T-helper 2 cell treated with Interferon-gamma antibody and Interleukin-4, amounts not matched to agents 5 μg/mL and 100 μg/mL, for 36 hours (primary cell): ENCODE data around the gene DCTN2.
"Not testable (repeated sequence)": the region's sequence is repeated elsewhere in the genome, so short reads cannot be mapped to it uniquely, and the experiment has no call there.

Experiments
- DNase-seq: peaks from one replicate; pipeline ENCODE4 v3.0.0; 2021; ENCODE audit warnings: low spot score
- H3K27ac Mint-ChIP-seq: one replicate; pipeline ENCODE4 v1.8.0; 2021; ENCODE audit warnings: mild to moderate bottlenecking, mixed read lengths
- H3K27me3 Mint-ChIP-seq: one replicate; pipeline ENCODE4 v1.8.0; 2021; ENCODE audit warnings: low read depth, mixed read lengths
- H3K36me3 Mint-ChIP-seq: one replicate; pipeline ENCODE4 v1.8.0; 2021; ENCODE audit warnings: low read depth, mixed read lengths
- H3K4me1 Mint-ChIP-seq: one replicate; pipeline ENCODE4 v1.8.0; 2021; ENCODE audit warnings: low read depth, mixed read lengths
- H3K4me3 Mint-ChIP-seq: one replicate; pipeline ENCODE4 v1.8.0; 2022; ENCODE audit warnings: mild to moderate bottlenecking, moderate library complexity, mixed read lengths
- H3K9me3 Mint-ChIP-seq: one replicate; pipeline ENCODE4 v1.8.0; 2021; ENCODE audit warnings: mixed read lengths

The DCTN2 gene

DNA sequence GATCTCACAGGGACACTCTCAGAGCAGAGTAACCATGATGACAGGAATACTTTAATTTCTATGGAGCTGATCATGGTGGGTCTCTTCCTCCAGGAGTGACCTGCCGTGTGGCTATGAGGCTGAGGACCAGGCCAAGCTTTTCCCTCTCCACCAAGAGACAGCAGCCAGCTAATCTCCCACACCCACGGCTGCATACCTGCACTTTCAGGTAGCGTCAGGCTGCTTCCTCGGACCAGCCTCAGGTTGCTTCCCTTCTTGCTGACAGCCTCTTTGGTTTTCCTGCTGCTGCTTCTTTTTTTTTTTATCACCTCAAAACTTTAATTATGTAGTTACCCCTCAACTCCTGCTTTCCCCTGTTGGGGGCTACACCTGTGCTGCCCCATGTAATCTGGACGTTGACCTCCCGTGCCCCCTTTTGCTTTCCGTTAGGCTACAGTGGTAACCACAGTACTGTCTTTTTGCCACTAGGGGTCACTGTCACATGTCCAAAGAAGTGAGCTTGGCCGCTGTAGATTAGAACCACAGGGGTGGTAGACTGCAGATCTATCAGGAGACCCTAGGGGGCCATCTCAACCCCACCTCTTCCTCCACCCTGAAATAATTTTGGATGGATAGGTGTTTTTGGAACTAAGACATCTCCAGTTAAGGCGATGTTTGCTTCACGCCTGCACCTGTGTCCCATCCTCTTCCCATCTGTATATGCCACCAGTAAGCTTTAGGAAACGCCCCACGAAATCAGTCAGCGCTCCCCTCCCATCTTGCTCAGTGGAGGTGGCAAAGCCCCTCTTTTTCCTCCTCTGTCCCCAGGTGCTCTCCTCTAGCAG, 36.2 kb upstream of the DCTN2 start:
- H3K36me3 Mint-ChIP-seq: no peaks in the 10 kb centered on the region
- H3K4me1 Mint-ChIP-seq: peaks cover 4% of the 10 kb centered on the region
- no peaks in the 10 kb centered on the region for H3K27me3 Mint-ChIP-seq
- H3K4me3 Mint-ChIP-seq: no peak overlapping the region
- H3K9me3 Mint-ChIP-seq: no peaks in the 10 kb centered on the region
- DNase-seq: peak; percentile 63
- no peak overlapping the region for H3K27ac Mint-ChIP-seq

DNA sequence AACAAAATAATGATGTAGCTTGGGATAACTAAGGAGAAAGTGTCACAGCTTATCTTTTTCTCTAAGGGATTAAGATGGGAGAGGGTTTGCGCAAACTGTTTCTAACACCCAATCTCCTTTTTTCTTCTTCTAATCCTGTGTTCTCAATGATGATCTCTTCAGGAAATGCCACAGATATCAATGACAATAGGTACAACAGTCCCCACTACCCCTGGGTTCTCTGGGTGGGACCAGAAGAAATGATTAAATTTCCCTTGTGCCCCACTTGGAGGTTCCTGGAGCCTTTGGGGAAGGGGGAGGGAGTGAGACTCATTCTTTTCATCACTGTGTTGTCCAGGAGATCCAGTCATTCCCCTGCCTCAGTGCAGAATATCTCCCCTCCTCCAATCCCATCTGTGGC, 35.4 kb upstream of the DCTN2 start:
- Mint-ChIP-seq H3K36me3 (no peaks in the 10 kb centered on the region), H3K4me3 (no peak overlapping the region), H3K9me3 (no peaks in the 10 kb centered on the region), H3K4me1 (peaks cover 4% of the 10 kb centered on the region), H3K27ac (no peak overlapping the region), H3K27me3 (no peaks in the 10 kb centered on the region)
- DNase-seq: no peak

DNA sequence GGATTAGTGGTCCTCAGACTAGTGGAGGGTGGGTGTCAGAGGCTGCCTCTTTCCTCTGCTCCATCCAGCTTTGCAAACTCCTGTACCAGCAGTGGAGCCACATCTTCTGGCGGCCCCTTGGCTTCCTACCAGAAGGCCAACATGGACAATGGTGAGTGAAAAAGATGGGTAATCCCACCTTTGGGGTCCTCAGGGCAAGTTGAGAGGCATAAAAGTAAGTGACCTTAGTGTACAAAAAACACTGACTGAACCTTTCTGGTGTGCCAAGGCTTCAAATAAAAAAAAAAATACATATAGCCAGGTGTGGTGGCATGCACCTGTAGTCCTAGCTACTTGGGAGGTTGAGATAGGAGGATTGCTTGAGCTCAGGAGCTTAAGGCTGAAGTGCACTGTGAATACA, 34.8 kb upstream of the DCTN2 start:
- no peak for DNase-seq
- Mint-ChIP-seq H3K36me3 (no peaks in the 10 kb centered on the region), H3K4me3 (no peak overlapping the region), H3K4me1 (peaks cover 4% of the 10 kb centered on the region), H3K9me3 (no peaks in the 10 kb centered on the region), H3K27ac (no peak overlapping the region), H3K27me3 (no peaks in the 10 kb centered on the region)

DNA sequence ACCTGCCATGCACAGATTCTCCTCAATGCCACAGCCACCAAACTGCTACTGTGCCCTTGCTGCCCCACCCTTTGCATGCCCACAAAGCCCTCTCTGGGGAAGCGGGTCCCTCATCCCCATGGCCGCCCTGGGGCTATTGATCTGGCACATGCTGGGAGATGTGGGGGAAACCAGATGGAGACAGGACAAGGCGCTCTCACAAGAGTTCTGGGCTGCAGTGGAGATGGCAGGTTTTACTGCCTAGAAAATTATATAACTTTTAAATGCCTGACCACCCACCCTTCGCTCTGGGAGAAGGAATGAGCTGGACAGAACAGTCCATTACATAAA, 33.4 kb upstream of the DCTN2 start:
- Mint-ChIP-seq H3K36me3 (no peaks in the 10 kb centered on the region), H3K4me3 (no peak overlapping the region), H3K27me3 (no peaks in the 10 kb centered on the region), H3K27ac (no peak overlapping the region), H3K9me3 (no peaks in the 10 kb centered on the region), H3K4me1 (peaks cover 4% of the 10 kb centered on the region)
- DNase-seq: no peak

DNA sequence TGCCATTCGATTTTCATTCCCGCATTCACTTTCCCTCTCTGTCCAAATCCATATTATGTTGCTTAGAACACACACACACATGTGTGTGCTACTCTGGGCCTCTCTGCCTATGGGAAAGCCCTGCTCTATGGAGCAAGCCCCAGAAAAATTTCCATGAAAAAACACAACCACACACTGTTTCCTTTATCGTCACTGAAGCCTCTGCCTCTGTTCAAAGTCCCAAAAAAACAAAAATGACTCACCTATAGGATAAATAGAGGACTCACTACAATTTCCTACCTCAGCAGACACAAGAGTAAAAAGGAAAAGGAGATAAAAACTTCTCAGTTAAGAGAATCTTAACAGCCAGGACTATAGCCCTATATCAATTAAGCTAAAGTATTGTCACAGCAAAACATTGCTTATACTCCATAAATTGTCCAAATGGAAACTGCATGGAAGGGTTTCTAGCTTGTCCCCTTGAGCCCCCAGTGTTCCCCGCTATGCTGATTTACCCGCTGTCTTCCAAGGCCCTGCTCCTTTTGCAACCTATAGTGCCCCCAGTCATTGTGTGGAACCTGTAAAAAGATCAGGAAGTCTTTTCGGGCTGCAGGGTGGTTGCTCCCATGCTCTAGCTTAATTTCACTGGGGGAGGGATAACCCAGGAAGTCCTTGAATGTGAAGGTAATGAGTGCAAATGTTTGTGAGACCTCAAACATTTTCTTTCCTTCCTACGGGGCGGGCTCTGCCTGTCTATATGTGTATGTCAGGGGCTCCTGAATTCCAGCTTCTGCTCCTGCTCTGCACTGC, 32.9 kb upstream of the DCTN2 start:
- no peaks in the 10 kb centered on the region for H3K9me3 Mint-ChIP-seq
- H3K27me3 Mint-ChIP-seq: no peaks in the 10 kb centered on the region
- H3K27ac Mint-ChIP-seq: no peak overlapping the region

DNA sequence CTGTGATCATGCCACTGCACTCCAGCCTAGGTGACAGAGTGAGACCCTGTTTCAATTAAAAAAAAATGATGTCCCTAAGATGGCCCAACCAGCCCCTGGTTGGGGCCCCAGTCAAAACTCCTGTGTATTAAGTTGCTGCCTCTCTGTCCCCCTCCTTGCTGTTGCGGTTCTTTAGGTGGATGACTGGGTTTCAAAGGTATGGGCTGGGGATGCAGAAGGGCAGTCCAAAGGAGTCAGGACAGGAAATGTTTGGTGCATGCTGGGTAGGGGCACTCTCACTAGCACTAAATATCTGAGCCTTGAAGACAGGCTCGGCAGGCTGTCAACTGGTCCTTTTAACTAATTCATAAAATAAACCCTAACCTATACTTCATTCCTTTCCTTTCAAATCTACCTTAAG, 32.0 kb upstream of the DCTN2 start:
- Mint-ChIP-seq H3K4me1 (peaks cover 4% of the 10 kb centered on the region), H3K36me3 (no peaks in the 10 kb centered on the region), H3K27me3 (no peaks in the 10 kb centered on the region), H3K27ac (no peak overlapping the region), H3K4me3 (no peak overlapping the region), H3K9me3 (no peaks in the 10 kb centered on the region)
- no peak for DNase-seq

More for the DNA sequence above, 32.9 kb upstream of the DCTN2 start:
- no peak for DNase-seq
- Mint-ChIP-seq H3K4me3 (no peak overlapping the region), H3K4me1 (peaks cover 4% of the 10 kb centered on the region), H3K36me3 (no peaks in the 10 kb centered on the region)

DNA sequence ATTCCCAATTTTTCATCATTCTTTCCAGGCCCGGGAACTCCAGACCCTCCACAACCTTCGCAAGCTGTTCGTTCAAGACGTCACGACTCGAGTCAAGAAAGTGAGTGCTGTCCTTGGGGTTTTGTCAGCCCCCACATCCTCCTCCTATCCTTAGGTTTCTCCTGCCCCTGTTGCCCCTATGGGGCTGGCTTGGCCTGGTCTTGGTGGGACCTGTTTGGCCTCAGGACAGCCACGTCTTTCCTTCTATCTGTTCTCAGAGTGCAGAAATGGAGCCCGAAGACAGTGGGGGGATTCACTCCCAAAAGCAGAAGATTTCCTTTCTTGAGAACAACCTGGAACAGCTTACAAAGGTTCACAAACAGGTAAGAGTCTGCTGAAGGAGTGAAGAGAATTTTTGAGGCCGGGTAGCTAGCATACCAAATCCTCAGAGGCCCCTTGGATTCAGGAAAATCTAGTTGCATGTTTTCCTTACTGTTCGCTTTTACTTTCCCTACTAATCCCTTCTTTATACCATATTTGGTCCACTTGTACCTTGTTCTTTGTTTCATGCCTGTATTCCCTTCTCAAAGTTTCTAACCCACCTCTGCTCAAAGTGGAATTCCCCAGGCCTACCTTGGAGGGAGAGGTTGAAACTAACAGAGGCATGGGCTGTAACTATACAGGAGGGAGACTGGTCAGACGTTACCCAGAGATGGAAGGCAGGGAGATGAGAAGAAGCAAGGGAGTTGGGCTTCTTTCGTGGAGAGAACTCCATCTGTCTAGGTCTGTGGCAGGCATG, 31.2 kb upstream of the DCTN2 start:
- no peak for DNase-seq
- Mint-ChIP-seq H3K4me1 (peaks cover 1% of the 10 kb centered on the region), H3K27me3 (no peaks in the 10 kb centered on the region), H3K36me3 (no peaks in the 10 kb centered on the region), H3K27ac (no peak overlapping the region), H3K9me3 (no peaks in the 10 kb centered on the region), H3K4me3 (no peak overlapping the region)

DNA sequence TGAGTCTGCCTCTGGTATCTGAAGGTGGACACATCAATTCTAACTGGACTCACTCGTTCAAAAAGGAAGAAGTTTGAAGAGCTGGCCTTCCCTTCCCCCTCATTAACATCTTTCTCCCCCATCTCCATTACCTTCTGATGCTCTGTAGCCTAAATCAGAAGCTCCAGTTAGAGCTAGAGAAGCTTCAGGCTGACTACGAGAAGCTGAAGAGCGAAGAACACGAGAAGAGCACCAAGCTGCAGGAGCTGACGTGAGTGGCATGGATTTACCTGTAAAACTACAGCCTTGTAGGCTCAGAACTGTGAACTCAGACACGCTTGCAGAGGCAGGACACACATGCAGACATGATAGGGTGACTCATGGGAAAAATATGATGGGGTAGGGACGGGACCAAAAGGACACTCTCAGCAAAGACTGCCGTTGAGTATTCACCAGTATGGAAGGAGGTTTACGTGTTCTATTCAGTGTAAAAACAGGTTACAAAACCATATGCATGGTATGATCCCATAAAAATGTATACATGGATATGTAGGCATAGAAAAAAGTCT, 29.7 kb upstream of the DCTN2 start:
- no peak overlapping the region for H3K4me3 Mint-ChIP-seq
- H3K4me1 Mint-ChIP-seq: no peaks in the 10 kb centered on the region
- no peaks in the 10 kb centered on the region for H3K36me3 Mint-ChIP-seq
- no peak for DNase-seq
- H3K27me3 Mint-ChIP-seq: no peaks in the 10 kb centered on the region
- H3K27ac Mint-ChIP-seq: no peak overlapping the region
- no peaks in the 10 kb centered on the region for H3K9me3 Mint-ChIP-seq

DNA sequence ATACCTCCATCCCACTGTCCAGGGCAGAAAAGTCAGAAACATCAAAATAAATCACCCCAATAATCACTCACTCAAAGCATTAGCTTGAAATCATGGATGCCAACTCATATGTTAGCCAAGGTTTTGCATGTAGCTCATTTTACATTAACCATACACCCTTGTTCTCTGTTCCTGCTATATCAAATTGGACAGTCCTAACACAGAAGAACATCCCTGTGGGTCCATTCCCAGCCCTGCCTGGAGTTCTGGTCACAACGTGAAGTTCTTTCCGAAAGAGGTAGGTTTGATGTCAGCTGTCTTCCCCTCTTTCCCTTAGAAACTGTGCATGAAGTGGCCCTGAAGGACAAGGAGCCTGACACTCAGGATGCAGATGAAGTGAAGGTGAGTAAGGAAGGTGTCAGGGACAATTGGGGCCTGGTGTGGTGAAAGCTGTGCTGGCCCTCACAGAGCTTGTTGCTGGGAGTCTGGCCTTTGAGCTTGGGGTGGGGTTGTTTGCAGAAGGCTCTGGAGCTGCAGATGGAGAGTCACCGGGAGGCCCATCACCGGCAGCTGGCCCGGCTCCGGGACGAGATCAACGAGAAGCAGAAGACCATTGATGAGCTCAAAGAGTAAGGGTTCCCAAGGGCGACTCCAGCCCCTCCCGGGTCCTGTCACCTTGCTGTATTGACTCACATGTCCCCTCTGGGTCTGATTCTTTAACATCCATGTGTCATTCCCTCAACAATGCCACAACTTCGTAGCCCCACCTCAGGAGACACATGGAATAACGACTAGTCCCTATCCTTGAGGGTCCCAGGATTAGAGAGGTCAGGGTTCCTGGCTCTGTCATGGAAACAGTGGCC, 29.0 kb upstream of the DCTN2 start:
- H3K9me3 Mint-ChIP-seq: no peaks in the 10 kb centered on the region
- no peak overlapping the region for H3K4me3 Mint-ChIP-seq
- H3K4me1 Mint-ChIP-seq: no peaks in the 10 kb centered on the region
- H3K27ac Mint-ChIP-seq: no peak overlapping the region
- no peaks in the 10 kb centered on the region for H3K27me3 Mint-ChIP-seq
- DNase-seq: no peak
- H3K36me3 Mint-ChIP-seq: no peaks in the 10 kb centered on the region

DNA sequence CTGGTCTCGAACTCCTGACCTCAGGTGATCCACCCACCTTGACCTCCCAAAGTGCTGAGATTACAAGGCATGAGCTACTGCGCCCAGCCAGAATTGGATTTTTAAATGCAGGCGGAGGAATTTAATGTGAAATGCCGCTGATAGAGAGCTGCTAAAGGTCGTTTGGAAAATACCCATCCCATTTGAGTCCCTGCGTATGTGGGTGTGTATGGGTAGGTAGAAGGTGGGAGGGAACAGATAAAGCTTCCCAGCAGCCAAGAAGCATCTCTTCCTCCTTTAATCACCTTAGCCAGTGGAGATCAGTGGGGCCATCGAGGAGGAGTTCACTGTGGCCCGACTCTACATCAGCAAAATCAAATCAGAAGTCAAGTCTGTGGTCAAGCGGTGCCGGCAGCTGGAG, 27.8 kb upstream of the DCTN2 start:
- H3K4me3 Mint-ChIP-seq: no peak overlapping the region

DNA sequence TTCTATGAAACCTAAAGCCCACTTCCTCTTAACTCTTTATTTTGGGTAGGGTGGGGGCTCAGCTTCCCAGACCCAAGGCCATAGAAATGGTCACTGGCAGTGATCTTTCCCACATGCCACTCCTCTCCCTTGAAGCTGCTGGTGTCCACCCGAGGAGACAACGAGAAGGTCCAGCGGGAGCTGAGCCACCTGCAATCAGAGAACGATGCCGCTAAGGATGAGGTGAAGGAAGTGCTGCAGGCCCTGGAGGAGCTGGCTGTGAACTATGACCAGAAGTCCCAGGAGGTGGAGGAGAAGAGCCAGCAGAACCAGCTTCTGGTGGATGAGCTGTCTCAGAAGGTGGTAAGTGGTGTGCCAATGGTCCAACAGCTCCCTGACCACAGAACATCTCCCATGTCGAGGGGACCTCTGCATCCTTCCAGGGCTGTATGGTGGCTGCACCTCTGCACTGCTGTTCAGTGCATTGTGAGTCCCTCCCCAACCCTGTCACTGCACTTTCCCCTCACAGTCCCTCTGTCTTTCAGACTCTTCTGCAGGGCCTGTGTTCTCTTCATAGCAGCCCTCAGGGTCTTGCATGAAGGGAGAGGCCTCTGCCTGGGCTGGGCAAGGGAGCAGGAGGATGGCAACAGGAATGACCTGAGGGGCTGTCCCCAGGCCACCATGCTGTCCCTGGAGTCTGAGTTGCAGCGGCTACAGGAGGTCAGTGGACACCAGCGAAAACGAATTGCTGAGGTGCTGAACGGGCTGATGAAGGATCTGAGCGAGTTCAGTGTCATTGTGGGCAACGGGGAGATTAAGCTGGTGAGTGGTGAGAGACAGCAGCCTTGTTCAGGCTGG, 25.2 kb upstream of the DCTN2 start:
- Mint-ChIP-seq H3K36me3 (no peaks in the 10 kb centered on the region), H3K4me1 (no peaks in the 10 kb centered on the region), H3K4me3 (no peak overlapping the region), H3K27ac (no peak overlapping the region), H3K9me3 (no peaks in the 10 kb centered on the region), H3K27me3 (no peaks in the 10 kb centered on the region)
- DNase-seq: no peak

More for the DNA sequence above, 27.8 kb upstream of the DCTN2 start:
- H3K4me1 Mint-ChIP-seq: no peaks in the 10 kb centered on the region
- H3K36me3 Mint-ChIP-seq: no peaks in the 10 kb centered on the region
- H3K9me3 Mint-ChIP-seq: no peaks in the 10 kb centered on the region
- DNase-seq: no peak
- no peaks in the 10 kb centered on the region for H3K27me3 Mint-ChIP-seq
- no peak overlapping the region for H3K27ac Mint-ChIP-seq

DNA sequence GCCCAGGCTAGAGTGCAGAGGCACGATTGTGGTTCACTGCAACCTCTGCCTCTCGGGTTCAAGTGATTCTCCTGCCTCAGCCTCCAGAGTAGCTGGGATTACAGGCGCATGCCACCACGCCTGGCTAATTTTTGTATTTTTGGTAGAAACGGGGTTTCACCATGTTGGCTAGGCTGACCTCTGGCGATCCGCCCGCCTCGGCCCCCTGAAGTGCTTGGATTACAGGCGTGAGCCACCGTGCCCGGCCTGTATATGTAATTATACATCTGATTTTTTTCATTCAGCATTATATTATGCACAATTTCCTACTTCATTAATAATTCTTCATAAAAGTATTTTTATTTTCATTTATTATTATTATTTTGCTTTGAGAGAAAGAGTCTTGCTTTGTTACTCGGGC, 23.4 kb upstream of the DCTN2 start:
- H3K27ac Mint-ChIP-seq, H3K36me3 Mint-ChIP-seq, DNase-seq, H3K4me3 Mint-ChIP-seq, H3K4me1 Mint-ChIP-seq, H3K27me3 Mint-ChIP-seq, H3K9me3 Mint-ChIP-seq: not testable (repeated sequence)

DNA sequence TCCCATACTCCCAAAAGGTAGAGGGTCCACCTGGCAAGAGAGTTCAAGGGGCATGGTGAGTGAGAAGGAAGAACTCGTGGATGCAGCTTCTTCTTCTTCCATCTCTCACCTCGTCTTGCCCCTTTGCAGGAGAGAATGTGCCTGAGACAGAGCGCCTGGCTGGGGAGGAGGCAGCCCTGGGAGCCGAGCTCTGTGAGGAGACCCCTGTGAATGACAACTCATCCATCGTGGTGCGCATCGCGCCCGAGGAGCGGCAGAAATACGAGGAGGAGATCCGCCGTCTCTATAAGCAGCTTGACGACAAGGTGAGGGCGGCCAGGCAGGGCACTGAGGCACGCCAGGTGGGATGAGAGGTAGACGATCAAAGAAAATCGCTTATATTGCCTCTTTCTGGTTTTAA, 22.9 kb upstream of the DCTN2 start:
- H3K9me3 Mint-ChIP-seq: no peaks in the 10 kb centered on the region
- no peak for DNase-seq
- H3K27ac Mint-ChIP-seq: no peak overlapping the region
- no peaks in the 10 kb centered on the region for H3K4me1 Mint-ChIP-seq
- H3K27me3 Mint-ChIP-seq: no peaks in the 10 kb centered on the region
- H3K36me3 Mint-ChIP-seq: no peaks in the 10 kb centered on the region
- H3K4me3 Mint-ChIP-seq: no peak overlapping the region
